SIG-M5 treated with dmso at 0.1 percent for 504 hours (cell line): Measurements from ENCODE around the gene AKR7A3.
"Not testable (repeated sequence)": the region's sequence is repeated elsewhere in the genome, so short reads cannot be mapped to it uniquely, and the experiment has no call there.

Experiments used
- DNase-seq: peaks from one replicate; lab custom pipeline; 2025; ENCODE audit not compliant: unreplicated experiment; lab: John Stamatoyannopoulos, UW

AKR7A3 gene

DNA sequence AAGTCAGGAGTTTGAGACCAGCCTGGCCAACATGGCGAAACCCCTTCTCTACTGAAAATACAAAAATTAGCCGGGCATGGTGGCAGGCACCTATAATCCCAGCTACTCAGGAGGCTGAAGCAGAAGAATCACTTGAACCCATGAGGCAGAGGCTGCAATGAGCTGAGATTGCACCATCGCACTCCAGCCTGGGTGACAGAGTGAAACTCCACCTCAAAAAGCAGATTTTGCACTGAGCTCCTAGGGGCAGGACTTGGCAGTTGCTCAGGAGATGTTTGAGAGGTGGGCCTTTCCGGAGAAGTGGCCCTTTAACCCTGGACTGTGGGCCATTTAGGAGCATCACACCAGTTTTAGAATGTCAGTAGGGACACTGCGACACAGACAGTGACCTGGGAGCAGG lies 32.3 kb downstream of the AKR7A3 start:
- not testable (repeated sequence) for DNase-seq

DNA sequence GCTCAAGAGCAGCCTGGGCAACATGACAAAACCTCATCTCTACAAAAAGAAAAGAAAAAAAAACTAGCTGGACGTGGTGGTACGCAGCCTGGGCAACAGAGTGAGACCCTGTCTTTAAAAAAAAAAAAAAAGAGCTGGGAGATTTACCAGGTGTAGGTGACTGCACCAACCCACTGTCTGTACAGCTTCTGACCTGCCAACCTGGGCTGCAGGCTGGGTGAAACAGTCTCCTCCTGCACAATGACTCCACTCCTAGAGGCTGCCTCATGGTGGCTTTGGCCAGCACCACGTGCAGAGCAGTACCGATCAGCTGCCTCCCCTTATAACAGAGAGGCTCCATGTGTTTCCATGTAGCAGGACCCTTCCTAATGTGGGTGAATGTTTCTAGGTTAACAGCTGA lies 33.3 kb downstream of the AKR7A3 start:
- DNase-seq: no peak

DNA sequence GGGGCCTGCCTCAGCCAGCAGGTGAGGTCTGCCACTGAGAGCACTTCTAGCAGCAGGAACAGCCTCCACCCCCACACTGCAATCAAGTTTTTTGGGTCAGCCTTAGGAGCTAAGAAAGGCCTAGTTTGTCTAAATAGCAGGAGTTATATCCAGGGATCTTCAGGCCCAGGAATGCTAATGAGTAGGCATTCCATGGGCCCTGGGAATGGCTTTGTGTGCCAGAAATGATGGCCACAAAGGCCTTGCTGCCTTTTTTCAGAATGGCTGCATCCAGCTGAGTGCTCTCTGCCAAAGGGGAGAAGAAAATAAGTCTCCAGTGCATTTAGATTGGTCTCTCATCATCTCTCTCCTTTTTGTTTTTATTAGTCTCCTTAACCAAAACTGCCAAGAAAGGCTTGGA lies 34.2 kb downstream of the AKR7A3 start:
- DNase-seq: no peak

DNA sequence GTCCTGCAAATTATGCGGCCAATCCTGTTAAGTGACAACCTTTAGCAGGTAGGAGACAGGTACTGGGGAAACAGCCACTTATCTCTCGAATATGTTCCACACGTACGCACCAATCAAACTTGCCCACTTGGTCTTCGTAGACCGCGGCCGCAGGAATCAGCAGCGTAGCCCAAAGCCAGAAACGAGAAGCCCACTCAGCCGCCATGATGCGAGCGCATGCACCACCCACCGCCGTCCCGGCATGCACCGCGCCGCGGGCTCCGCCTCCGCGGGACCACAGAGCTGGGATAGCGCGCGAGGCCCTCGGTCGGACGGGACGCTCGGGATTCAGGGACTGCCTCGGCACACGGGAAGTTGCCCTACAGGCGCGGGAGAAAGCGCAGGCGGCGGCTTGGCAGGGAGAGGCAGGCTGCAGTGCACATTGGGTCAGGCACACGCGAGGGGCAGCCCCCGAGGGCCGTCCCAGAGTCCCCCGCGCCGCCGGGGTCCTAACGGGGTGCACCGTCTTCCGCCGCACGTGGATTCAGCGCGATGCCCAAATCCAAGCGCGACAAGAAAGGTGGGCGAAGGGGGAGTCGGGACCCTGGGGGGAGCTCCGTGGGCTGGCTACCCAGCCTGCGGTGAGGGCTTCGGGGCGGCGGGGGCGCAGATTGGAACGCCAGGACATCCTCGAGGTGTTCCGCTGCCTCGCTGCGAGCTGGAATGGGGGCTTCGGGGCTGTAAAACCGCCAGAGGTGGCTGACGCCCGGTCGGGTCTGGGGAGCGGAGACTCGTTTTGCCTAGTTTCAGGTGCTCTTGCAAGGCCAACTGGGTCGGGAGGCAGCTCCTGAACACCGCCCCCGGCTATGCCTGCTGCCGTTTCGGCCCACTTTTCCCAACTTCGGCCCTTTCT lies 37.0 kb downstream of the AKR7A3 start, which contains the start of the genes EMC1 and MRTO4:
EMC1 (minus strand) TSS at position 220 of the 892 bp plus-strand sequence; CDS start at position 205, 15 bp downstream.
MRTO4 (plus strand) TSS at position 501 of the 892 bp plus-strand sequence; CDS start at position 532, 31 bp downstream.
- DNase-seq: peak; percentile 81

DNA sequence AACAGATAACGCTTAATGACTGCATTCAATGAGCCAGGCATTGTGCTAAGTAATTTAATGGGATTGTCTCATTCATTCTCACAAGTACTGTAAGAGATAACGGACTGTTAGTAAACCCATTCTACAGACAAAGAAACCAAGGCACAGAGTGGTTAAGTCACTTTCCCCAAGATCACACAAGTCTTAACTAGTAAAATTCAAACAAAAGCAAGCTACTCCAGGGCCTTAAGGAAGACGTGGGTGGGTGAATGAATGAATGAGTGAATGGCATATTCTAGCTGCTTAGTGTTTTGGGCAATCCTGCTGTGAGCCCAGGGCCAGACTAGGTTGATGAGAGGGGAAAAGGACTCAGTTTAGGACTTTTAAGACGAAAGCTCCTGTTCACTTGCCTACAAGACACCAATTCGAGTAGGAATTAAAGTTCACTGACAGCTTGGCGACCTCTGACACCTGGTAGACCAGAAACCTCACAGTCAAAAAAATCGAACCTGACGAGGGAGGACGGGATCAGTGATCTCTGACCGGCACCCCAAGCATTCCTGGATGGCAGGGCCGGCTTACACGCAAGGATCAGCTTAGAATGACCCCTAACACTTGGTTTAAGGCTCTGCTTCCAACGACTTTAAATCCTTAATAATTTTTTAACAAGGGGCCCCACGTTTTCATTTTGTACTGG lies 37.8 kb downstream of the AKR7A3 start:
- no peak for DNase-seq

DNA sequence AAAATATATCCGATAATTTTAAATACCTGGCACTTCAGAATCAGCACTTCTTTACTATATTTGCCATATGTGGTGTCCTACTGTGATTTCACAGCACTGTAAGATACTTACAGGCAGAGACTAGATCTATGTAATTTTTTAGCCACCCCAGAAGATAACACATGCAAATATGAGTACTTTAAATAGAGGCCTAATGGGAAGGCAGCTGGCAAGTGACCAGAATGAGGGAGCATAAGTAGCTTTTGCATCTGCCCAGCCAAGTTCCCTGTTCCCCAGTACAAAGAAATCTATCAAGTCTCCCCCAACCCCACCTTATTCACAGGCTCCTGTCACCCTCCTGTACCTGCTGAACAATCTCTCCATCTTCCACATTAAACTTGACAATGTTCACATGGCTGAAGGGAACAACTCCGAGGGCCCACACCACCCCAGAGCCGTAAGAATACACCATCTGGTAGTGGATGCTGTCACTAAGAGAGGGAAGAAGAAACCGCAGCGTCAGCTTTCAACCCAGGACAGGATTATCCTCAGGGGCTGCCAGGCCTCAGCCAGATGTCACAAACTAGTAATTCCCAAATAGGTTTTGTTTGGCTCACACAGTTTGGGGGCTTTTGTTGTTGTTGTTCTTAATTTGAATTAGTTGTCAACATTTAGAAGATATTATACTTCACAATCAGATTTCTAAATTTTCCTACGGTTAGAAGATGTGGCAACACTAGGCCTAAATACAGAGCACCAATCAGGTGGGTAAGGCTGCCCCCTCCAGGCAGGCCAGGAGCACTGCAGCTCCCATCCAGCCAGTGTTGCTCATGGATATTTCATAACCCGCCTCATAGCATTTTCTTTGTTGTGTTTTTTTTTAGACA lies 47.7 kb downstream of the AKR7A3 start:
- DNase-seq: peak; percentile 80

DNA sequence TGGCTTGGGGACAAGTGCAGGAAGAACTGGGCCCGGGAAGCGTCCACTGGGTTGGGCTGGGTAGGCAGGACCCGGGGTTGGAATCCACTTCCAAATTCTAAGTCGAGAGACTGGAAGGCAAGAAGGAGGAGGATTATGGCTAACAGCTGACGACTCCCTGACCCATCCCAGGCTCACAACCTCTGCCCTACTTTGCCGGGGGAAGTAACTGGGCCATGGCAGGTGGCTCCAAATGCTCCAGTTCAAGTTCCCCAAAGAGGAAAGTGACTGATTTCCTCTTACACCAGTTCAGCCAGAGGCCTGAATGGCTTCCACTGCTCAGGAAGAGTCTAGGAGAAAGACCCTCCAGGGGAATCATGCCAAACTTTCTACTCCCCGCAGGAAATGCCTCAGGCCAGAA lies 48.7 kb downstream of the AKR7A3 start:
- DNase-seq: no peak

DNA sequence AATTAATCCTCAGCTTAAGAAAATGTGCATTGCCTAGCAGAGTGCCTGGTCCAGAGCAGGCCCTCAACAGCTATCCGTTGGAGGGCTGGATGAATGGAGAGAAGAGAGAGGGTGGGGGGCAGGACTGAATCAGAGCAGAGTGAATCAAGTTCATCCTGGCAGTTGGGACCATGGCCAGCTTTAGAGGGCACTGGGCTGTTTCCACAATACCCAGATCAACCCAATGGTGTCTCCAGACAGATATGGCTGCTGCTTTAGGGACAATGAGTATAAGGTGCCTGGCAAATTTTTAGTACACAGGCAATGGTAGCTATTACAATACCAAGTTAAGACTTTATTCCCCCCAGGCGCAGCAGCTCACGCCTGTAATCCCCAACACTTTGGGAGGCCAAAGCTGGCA lies 54.3 kb downstream of the AKR7A3 start:
- no peak for DNase-seq
